Mesothelial cell of epicardium (in vitro differentiated cells): ENCODE results near the gene RBP2. TPM values are rescaled to one million over a fixed set of nuclear protein-coding genes. Genes with fewer than 3 reads are reported as not detected.
A peak's percentile ranks its signal among the peaks of the same experiment; 100 is the strongest.

Experiments
- DNase-seq, 2 experiments: peaks; one replicate each; pipeline ENCODE4 v3.0.0; 2021; ENCODE audit warnings: low spot score in 2 of 2; ENCODE audit not compliant: unreplicated experiment in 2 of 2
- H3K27ac Mint-ChIP-seq: 2 replicates; pipeline ENCODE4 v1.8.0; 2021; ENCODE audit warnings: mixed read lengths
- H3K27me3 Mint-ChIP-seq: 2 replicates; pipeline ENCODE4 v1.8.0; 2021; ENCODE audit warnings: low read depth, mixed read lengths
- H3K36me3 Mint-ChIP-seq: 2 replicates; pipeline ENCODE4 v1.8.0; 2021; ENCODE audit warnings: mixed read lengths
- H3K4me1 Mint-ChIP-seq: 2 replicates; pipeline ENCODE4 v1.8.0; 2021; ENCODE audit warnings: mixed read lengths
- H3K4me3 Mint-ChIP-seq: 2 replicates; pipeline ENCODE4 v1.8.0; 2021; ENCODE audit warnings: mild to moderate bottlenecking, moderate library complexity, mixed read lengths
- H3K9me3 Mint-ChIP-seq: 2 replicates; pipeline ENCODE4 v1.8.0; 2021; ENCODE audit warnings: mixed read lengths
- CTCF ChIP-seq: fragments of 200-600 bp; sonication (generic); IDR thresholded peaks from one replicate; pipeline ENCODE4 v1.5.0; 2021; ENCODE audit warnings: antibody characterized with exemption; ENCODE audit not compliant: unreplicated experiment
- total RNA-seq: library from RNA; stranded (reverse); gene quantifications from 3 replicates; pipeline ENCODE4 v1.2.1, GENCODE V29; 2021

RBP2 gene
- total RNA-seq, 1 donor from 2014 or later, result not detected

DNA sequence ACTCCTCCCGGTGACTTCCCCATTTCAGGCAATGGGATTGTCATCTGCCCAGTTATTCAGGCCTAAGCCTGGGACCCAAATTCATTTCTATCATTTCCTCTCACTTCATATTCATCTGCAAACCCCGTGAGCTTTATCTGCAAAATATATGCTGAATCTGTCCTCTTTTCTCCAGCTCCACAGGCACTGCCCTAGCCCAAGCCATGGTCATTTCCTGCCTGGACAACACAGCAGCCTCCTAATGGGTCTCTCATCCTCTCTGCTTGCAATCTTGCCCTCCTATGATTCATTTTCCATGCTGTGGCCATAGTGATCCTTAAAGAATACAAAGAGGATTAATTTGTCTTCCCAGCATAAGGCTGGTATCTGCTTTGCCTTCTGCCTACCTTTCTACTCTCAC, 6.1 kb downstream of the RBP2 start:
- no peak for TF ChIP-seq CTCF
- no peak overlapping the region for H3K4me3 Mint-ChIP-seq
- peaks cover 4% of the 10 kb centered on the region for H3K9me3 Mint-ChIP-seq
- H3K27ac Mint-ChIP-seq, result no peak overlapping the region
- DNase-seq, result no peak
- H3K27me3 Mint-ChIP-seq, result no peaks in the 10 kb centered on the region
- H3K36me3 Mint-ChIP-seq, result no peaks in the 10 kb centered on the region
- H3K4me1 Mint-ChIP-seq, result peaks cover 2% of the 10 kb centered on the region

- Mint-ChIP-seq H3K36me3 (no peaks in the 10 kb centered on the region), H3K27ac (peak overlapping the region; percentile 66), H3K4me1 (peaks cover 2% of the 10 kb centered on the region), H3K27me3 (no peaks in the 10 kb centered on the region), H3K9me3 (no peaks in the 10 kb centered on the region), H3K4me3 (no peak overlapping the region)
- no peak for TF ChIP-seq CTCF
- DNase-seq, result no peak
Measured at GRCh38 chr3:139468399-139468798, 7.9 kb downstream of the RBP2 start.

DNA sequence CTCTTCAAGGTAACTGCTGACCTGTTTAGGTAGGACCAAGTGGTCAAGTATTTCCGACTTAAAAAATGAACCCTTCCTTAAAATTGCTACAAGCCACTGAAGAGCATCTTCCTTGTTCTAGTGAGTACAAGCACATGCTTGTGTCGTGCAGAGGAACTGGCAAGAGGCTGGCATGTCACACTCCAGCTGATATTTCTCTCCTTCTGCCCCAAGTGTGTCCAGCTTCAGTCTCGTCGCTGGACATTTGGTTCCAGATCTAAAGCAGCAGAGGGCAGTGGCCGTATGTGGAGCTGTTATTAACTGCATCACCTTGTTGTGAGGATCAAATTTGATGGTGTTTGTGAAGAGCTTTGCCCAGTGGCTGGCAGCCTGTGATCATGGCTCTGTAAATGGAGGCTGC, 10.0 kb downstream of the RBP2 start:
- Mint-ChIP-seq H3K4me3 (no peak overlapping the region), H3K27ac (no peak overlapping the region), H3K36me3 (no peaks in the 10 kb centered on the region), H3K27me3 (no peaks in the 10 kb centered on the region), H3K4me1 (peaks cover 2% of the 10 kb centered on the region), H3K9me3 (no peaks in the 10 kb centered on the region)
- TF ChIP-seq CTCF, result no peak
- no peak for DNase-seq

- H3K4me1 Mint-ChIP-seq, result peaks cover 2% of the 10 kb centered on the region
- no peak overlapping the region for H3K27ac Mint-ChIP-seq
- no peak overlapping the region for H3K4me3 Mint-ChIP-seq
- TF ChIP-seq CTCF, result no peak
- H3K36me3 Mint-ChIP-seq, result no peaks in the 10 kb centered on the region
- H3K27me3 Mint-ChIP-seq, result no peaks in the 10 kb centered on the region
- no peaks in the 10 kb centered on the region for H3K9me3 Mint-ChIP-seq
- no peak for DNase-seq
Measured at GRCh38 chr3:139465636-139466035, 10.7 kb downstream of the RBP2 start.

DNA sequence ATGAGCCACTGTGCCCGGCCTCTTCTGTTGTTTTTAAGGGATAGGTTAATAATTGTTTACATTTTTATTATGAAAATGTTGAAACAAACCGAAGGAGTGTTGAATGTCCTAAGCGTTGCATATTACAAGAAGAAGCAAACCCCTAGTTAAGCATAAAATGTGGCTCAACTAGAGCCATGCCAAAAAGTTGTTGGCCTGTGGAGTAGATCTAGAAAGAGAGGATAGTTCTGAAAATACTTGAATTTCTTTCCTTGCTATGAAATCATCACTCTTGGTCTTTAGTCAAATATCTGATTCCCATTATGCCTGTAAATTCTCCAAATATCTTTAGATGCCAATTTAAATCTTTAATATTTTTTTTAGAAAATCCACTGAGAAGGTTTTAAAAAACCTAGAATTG, 12.8 kb downstream of the RBP2 start:
- H3K4me1 Mint-ChIP-seq, result peaks cover 6% of the 10 kb centered on the region
- DNase-seq, result no peak
- no peaks in the 10 kb centered on the region for H3K9me3 Mint-ChIP-seq
- H3K4me3 Mint-ChIP-seq, result no peak overlapping the region
- no peak overlapping the region for H3K27ac Mint-ChIP-seq
- no peaks in the 10 kb centered on the region for H3K27me3 Mint-ChIP-seq
- TF ChIP-seq CTCF, result no peak
- no peaks in the 10 kb centered on the region for H3K36me3 Mint-ChIP-seq

DNA sequence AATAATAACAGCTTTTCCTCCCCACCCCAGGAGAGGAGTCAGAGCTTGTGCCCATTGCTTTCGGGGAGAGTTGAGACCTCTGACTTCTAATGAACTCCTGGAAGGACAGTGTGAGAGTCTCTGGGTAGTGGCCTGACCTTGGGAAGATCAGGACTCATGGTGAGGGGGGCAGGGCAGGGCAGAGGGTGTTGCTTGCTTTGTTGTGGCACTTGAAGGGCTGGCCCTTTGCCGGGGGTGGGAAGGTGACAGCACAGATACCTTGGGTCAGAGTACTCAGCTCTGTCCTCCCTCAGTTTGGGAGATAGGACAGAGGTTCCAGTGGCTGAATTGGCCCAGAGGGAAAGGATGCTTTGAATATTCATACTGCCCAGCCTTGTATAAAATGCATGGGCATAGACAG, 15.8 kb downstream of the RBP2 start:
- Mint-ChIP-seq H3K9me3 (no peaks in the 10 kb centered on the region), H3K27ac (no peak overlapping the region), H3K27me3 (no peaks in the 10 kb centered on the region), H3K4me1 (peaks cover 8% of the 10 kb centered on the region), H3K36me3 (no peaks in the 10 kb centered on the region), H3K4me3 (no peak overlapping the region)
- TF ChIP-seq CTCF, result no peak
- DNase-seq, result no peak
